H9 (cell line): ENCODE data around the gene KAT8. TPM values are rescaled to one million over a fixed set of nuclear protein-coding genes. Genes with fewer than 3 reads are reported as not detected.

Experiments
- DNase-seq: peaks from one replicate; pipeline ENCODE4 v3.0.0-alpha.2; 2017
- H2AFZ ChIP-seq: one replicate; pipeline ENCODE4 v1.6.1; 2013; ENCODE audit warnings: mild to moderate bottlenecking, low read length, control low read depth, moderate library complexity
- H2AK5ac ChIP-seq: 2 replicates; pipeline ENCODE4 v1.6.1; 2013; ENCODE audit warnings: low read length, control low read depth, mixed read lengths; ENCODE audit not compliant: insufficient read length
- H2BK120ac ChIP-seq: one replicate; pipeline ENCODE4 v1.6.1; 2013; ENCODE audit warnings: low read depth, mild to moderate bottlenecking, low read length, control low read depth, inconsistent platforms; ENCODE audit not compliant: poor library complexity, severe bottlenecking
- H2BK12ac ChIP-seq: 2 replicates; pipeline ENCODE4 v1.6.1; 2013; ENCODE audit warnings: low read length, control low read depth, mixed read lengths, low read depth; ENCODE audit not compliant: insufficient read length
- H2BK15ac ChIP-seq: 2 replicates; pipeline ENCODE4 v1.6.1; 2013; ENCODE audit warnings: low read depth, low read length, control low read depth
- H2BK20ac ChIP-seq: one replicate; pipeline ENCODE4 v1.6.1; 2013; ENCODE audit warnings: low read depth, mild to moderate bottlenecking, low read length, control low read depth, inconsistent platforms; ENCODE audit not compliant: poor library complexity, severe bottlenecking
- H2BK5ac ChIP-seq: 2 replicates; pipeline ENCODE4 v1.6.1; 2013; ENCODE audit warnings: low read length, control low read depth, mixed read lengths; ENCODE audit not compliant: insufficient read length
- H3K14ac ChIP-seq: 2 replicates; pipeline ENCODE4 v1.6.1; 2013; ENCODE audit warnings: low read length, control low read depth; ENCODE audit not compliant: insufficient read depth
- H3K18ac ChIP-seq: 2 replicates; pipeline ENCODE4 v1.6.1; 2013; ENCODE audit warnings: low read depth, mild to moderate bottlenecking, mixed read lengths, low read length, control low read depth; ENCODE audit not compliant: insufficient read length
- H3K23ac ChIP-seq: 2 replicates; pipeline ENCODE4 v1.6.1; 2013; ENCODE audit warnings: low read length, control low read depth, mixed read lengths, low read depth; ENCODE audit not compliant: insufficient read length
- H3K23me2 ChIP-seq: 2 replicates; pipeline ENCODE4 v1.6.1; 2013; ENCODE audit warnings: low read depth, mild to moderate bottlenecking, mixed read lengths, low read length, control low read depth; ENCODE audit not compliant: insufficient read length, poor library complexity, severe bottlenecking
- H3K27ac ChIP-seq: 2 replicates; pipeline ENCODE4 v1.5.1; 2013; ENCODE audit warnings: low read length, control low read depth, mixed read lengths, low read depth; ENCODE audit not compliant: insufficient read length
- H3K27me3 ChIP-seq: 2 replicates; pipeline ENCODE4 v1.6.1; 2013; ENCODE audit warnings: low read length, control low read depth, inconsistent platforms; ENCODE audit not compliant: insufficient read depth
- H3K4ac ChIP-seq: 2 replicates; pipeline ENCODE4 v1.6.1; 2013; ENCODE audit warnings: low read depth, mild to moderate bottlenecking, control low read depth, inconsistent platforms, low read length, moderate library complexity
- H3K4me1 ChIP-seq: 2 replicates; pipeline ENCODE4 v1.6.1; 2013; ENCODE audit warnings: low read length, control low read depth, inconsistent platforms; ENCODE audit not compliant: insufficient read depth
- H3K4me2 ChIP-seq: 2 replicates; pipeline ENCODE4 v1.6.1; 2013; ENCODE audit warnings: low read length, control low read depth, mixed read lengths; ENCODE audit not compliant: insufficient read length, insufficient read depth
- H3K56ac ChIP-seq: 2 replicates; pipeline ENCODE4 v1.6.1; 2013; ENCODE audit warnings: low read depth, mild to moderate bottlenecking, mixed read lengths, low read length, control low read depth; ENCODE audit not compliant: insufficient read length
- H3K79me1 ChIP-seq: 2 replicates; pipeline ENCODE4 v1.6.1; 2013; ENCODE audit warnings: low read depth, mild to moderate bottlenecking, moderate library complexity, low read length, control low read depth, inconsistent platforms; ENCODE audit not compliant: insufficient read depth, poor library complexity, severe bottlenecking
- H3K79me2 ChIP-seq: 2 replicates; pipeline ENCODE4 v1.6.1; 2013; ENCODE audit warnings: low read length, control low read depth, inconsistent platforms; ENCODE audit not compliant: insufficient read depth
- H3K9ac ChIP-seq: 2 replicates; pipeline ENCODE4 v1.6.1; 2013; ENCODE audit warnings: low read length, control low read depth, mixed read lengths; ENCODE audit not compliant: insufficient read length; ENCODE audit errors: extremely low read depth
- H3K9me3 ChIP-seq: one replicate; pipeline ENCODE4 v1.6.1; 2013; ENCODE audit warnings: low read depth, low read length, inconsistent platforms; ENCODE audit not compliant: control insufficient read depth
- H3T11ph ChIP-seq: one replicate; pipeline ENCODE4 v1.6.1; 2013; ENCODE audit warnings: mild to moderate bottlenecking, low read length, control low read depth, inconsistent platforms
- H4K20me1 ChIP-seq: one replicate; pipeline ENCODE4 v1.6.1; 2013; ENCODE audit not compliant: control insufficient read depth, insufficient read length, insufficient read depth
- H4K5ac ChIP-seq: 2 replicates; pipeline ENCODE4 v1.6.1; 2013; ENCODE audit warnings: low read depth, mild to moderate bottlenecking, mixed read lengths, low read length, control low read depth; ENCODE audit not compliant: insufficient read length
- H4K8ac ChIP-seq: replicated peaks from 2 replicates; pipeline ENCODE4 v1.6.1; 2013; ENCODE audit warnings: low read length, control low read depth, mixed read lengths, low read depth; ENCODE audit not compliant: insufficient read length
- H4K91ac ChIP-seq: 2 replicates; pipeline ENCODE4 v1.6.1; 2013; ENCODE audit warnings: low read depth, mild to moderate bottlenecking, moderate library complexity, mixed read lengths, low read length, control low read depth; ENCODE audit not compliant: insufficient read length
- H3K27ac Mint-ChIP-seq, 3 experiments: 2 replicates in 2 of 3; 3 replicates in 1 of 3; pipeline ENCODE4 v1.8.0; 2020 to 2021; ENCODE audit warnings: mixed read lengths in 3 of 3, mild to moderate bottlenecking in 1 of 3, moderate library complexity in 1 of 3
- H3K27me3 Mint-ChIP-seq: 2 replicates; pipeline ENCODE4 v1.8.0; 2021; ENCODE audit warnings: low read depth, mild to moderate bottlenecking, moderate library complexity, mixed read lengths
- H3K36me3 Mint-ChIP-seq, 3 experiments: 2 replicates in 2 of 3; 3 replicates in 1 of 3; pipeline ENCODE4 v1.8.0; 2020 to 2021; ENCODE audit warnings: low read depth in 3 of 3, mixed read lengths in 3 of 3; ENCODE audit not compliant: insufficient read depth in 1 of 3
- H3K4me1 Mint-ChIP-seq, 2 experiments: 2 replicates each; pipeline ENCODE4 v1.8.0; 2020; ENCODE audit warnings: mixed read lengths in 2 of 2
- H3K4me3 Mint-ChIP-seq, 2 experiments: 2 replicates in 1 of 2; 3 replicates in 1 of 2; pipeline ENCODE4 v1.8.0; 2020 to 2021; ENCODE audit warnings: mild to moderate bottlenecking in 2 of 2, mixed read lengths in 2 of 2, moderate library complexity in 1 of 2
- H3K9me3 Mint-ChIP-seq, 2 experiments: 2 replicates in 1 of 2; 3 replicates in 1 of 2; pipeline ENCODE4 v1.8.0; 2020; ENCODE audit warnings: mild to moderate bottlenecking in 2 of 2, mixed read lengths in 2 of 2, moderate library complexity in 1 of 2
- WGBS: extraction: QIAGEN DNeasy Blood & Tissue Kit; methylation state at CpG from one replicate; pipeline ENCODE4 v1.1.7; 2013; ENCODE audit warnings: missing lambda C conversion rate, low lambda C conversion rate, mixed read lengths; ENCODE audit not compliant: insufficient read length; ENCODE audit errors: extremely low coverage; 5-methylcytosine and 5-hydroxymethylcytosine counted together
- total RNA-seq: library from RNA; stranded (reverse); gene quantifications from 2 replicates; pipeline ENCODE4 v1.2.1, GENCODE V29; 2021
- TF ChIP-seq, protein P1 (sequence below): fragments of 200-600 bp; sonication (generic); conservative IDR thresholded peaks from 3 replicates; pipeline ENCODE4 v1.8.0; 2021; ENCODE audit warnings: antibody characterized with exemption, mild to moderate bottlenecking

KAT8 gene
- total RNA-seq, 1 experiment from 2014 or later: 52.1 TPM

DNA sequence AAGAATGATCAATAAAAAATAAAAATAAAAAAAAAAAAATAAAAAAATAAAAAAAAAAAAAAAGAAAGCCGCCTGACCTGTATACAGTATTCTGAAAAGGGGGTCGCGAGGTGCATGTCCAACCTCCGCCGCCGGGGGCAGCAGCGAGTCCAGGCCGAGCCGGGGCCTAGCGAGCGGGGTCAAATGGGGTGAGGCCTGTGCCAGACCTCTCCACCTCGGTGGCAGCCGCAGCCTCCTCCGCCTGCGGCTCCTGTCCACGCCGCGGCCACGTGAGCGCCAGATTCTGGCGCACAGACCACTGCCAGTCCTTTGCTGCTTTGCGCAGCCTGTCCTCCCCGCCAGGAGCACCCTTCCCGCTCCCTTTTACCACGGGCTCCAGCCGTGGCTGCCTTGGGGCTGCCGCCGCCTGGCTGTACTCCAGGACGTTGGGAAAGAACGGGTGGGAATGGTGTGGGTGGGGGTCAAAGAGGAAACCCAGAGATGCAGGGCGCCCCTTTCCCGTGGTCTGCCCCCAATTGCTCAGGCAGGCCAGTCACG, 11.7 kb upstream of the KAT8 start:
- H2BK15ac ChIP-seq: no peak overlapping the region
- H4K5ac ChIP-seq: no peak overlapping the region
- H3K14ac ChIP-seq: no peak overlapping the region
- Mint-ChIP-seq H3K4me1 (peaks cover 9 to 14% of the 10 kb centered on the region in 2 experiments), H3K27ac (no peak overlapping the region), H3K9me3 (peaks cover 2 to 4% of the 10 kb centered on the region in 2 experiments; a peak in 3 of 5 replicates), H3K36me3 (peaks cover 12 to 15% (median 12%) of the 10 kb centered on the region in 3 experiments), H3K4me3 (no peak overlapping the region), H3K27me3 (peaks cover 9% of the 10 kb centered on the region)
- H4K8ac ChIP-seq: no peak overlapping the region
- no peak overlapping the region for H3K27ac ChIP-seq
- no peak overlapping the region for H2AFZ ChIP-seq
- H4K20me1 ChIP-seq: no peaks in the 10 kb centered on the region
- no peak overlapping the region for H3K56ac ChIP-seq
- no peak overlapping the region for H2BK5ac ChIP-seq
- H2BK20ac ChIP-seq: no peak overlapping the region
- TF ChIP-seq, protein P1, sequence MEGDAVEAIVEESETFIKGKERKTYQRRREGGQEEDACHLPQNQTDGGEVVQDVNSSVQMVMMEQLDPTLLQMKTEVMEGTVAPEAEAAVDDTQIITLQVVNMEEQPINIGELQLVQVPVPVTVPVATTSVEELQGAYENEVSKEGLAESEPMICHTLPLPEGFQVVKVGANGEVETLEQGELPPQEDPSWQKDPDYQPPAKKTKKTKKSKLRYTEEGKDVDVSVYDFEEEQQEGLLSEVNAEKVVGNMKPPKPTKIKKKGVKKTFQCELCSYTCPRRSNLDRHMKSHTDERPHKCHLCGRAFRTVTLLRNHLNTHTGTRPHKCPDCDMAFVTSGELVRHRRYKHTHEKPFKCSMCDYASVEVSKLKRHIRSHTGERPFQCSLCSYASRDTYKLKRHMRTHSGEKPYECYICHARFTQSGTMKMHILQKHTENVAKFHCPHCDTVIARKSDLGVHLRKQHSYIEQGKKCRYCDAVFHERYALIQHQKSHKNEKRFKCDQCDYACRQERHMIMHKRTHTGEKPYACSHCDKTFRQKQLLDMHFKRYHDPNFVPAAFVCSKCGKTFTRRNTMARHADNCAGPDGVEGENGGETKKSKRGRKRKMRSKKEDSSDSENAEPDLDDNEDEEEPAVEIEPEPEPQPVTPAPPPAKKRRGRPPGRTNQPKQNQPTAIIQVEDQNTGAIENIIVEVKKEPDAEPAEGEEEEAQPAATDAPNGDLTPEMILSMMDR: peak; percentile 79
- no peak overlapping the region for H3K4me2 ChIP-seq
- H3K4me1 ChIP-seq: no peaks in the 10 kb centered on the region
- no peak overlapping the region for H3K18ac ChIP-seq
- peaks cover 8% of the 10 kb centered on the region for H3K23me2 ChIP-seq
- no peak overlapping the region for H3K4ac ChIP-seq
- WGBS: no CpG with 5 or more reads among the region's 33 CpGs
- H2BK120ac ChIP-seq: no peak overlapping the region
- H3K79me2 ChIP-seq: no peaks in the 10 kb centered on the region; the same call in 1 of the 2 replicates
- no peak overlapping the region for H3K23ac ChIP-seq
- DNase-seq: peak; percentile 89
- no peak overlapping the region for H2AK5ac ChIP-seq
- no peaks in the 10 kb centered on the region for H3K9me3 ChIP-seq
- H4K91ac ChIP-seq: no peak overlapping the region
- H3K27me3 ChIP-seq: no peaks in the 10 kb centered on the region; the same call in 1 of the 2 replicates
- no peak overlapping the region for H2BK12ac ChIP-seq
- no peaks in the 10 kb centered on the region for H3K79me1 ChIP-seq
- no peak overlapping the region for H3T11ph ChIP-seq
- H3K9ac ChIP-seq: no peak overlapping the region
